Measurements from ENCODE around the gene PDIA5.
"Not testable (repeated sequence)": the region's sequence is repeated elsewhere in the genome, so short reads cannot be mapped to it uniquely, and the experiment has no call there.

The PDIA5 gene

DNA sequence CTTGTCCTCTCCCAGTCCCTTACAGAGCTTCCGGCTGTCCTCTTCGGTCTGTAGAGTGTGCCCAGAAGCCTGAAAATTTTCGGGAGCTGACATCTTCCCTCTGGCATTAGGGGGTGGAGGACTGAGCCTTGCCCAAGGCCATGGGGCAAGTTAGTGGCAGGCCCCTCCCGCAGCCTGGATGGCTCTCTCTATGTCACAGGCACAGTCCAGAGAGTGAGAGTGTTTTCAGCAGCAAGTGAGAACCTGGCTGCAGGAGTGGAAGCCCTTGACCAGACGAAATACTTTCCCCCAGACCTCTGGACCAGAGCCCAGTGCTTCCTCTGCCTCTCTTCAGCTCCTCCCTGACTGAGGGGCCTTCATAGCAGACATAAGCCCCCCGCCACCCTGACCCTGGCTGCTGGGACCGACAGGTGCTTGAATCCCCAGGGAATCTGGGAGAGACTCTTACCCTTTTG lies 84.5 kb downstream of the PDIA5 start:
- no peak for DNase-seq (ENCODE audit: low read depth)
- TF ChIP-seq CTCF (IDR thresholded peaks at IDR 0.05; ENCODE audit: insufficient read depth, low read depth, low read length, missing control alignments), result no peak
- H3K4me3 ChIP-seq (ENCODE audit: low read length), result no peak overlapping the region

DNA sequence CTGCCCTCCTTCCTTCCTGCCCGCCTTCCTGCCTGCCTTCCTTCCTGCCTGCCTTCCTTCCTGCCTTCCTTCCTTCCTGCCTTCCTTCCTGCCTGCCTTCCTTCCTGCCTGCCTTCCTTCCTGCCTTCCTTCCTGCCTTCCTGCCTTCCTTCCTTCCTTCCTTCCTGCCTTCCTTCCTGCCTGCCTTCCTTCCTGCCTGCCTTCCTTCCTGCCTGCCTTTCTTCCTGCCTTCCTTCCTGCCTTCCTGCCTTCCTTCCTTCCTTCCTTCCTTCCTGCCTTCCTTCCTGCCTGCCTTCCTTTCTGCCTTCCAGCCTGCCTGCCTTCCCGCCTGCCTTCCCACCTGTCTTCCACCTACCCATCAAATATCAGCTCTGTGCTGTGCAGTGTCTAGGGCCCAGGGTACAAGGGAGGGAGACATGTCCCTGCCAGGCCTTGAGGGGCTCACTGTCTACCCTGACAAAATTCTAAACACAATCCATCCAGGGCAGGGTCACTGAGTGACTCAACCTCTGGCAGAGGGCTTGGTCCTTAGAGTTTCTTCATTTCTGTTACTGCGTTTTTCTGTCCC lies 85.1 kb downstream of the PDIA5 start:
- DNase-seq (ENCODE audit: low read depth); H3K4me3 ChIP-seq (ENCODE audit: low read length): not testable (repeated sequence)

DNA sequence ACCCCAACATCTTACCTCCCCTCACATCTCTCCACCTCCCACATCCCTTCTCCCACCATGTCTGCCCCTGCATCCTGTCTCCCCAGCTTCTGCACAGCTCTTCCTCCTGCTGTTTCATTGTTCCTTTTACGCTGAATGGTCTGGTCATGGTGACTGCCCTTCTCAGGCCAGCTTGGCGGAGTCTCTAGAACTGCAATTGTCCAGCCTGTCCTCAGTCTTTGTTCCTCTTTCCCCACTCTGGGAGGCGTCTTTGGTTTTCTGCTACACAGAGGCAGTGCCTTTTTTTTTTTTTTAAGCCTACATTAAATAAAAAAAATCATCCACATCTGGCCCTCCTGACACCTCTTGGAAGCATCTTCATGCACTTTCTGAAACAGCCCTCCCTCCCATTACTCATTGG lies 85.9 kb downstream of the PDIA5 start:
- TF ChIP-seq CTCF (IDR thresholded peaks at IDR 0.05; ENCODE audit: insufficient read depth, low read depth, low read length, missing control alignments), result no peak
- no peak overlapping the region for H3K4me3 ChIP-seq (ENCODE audit: low read length)
- DNase-seq (ENCODE audit: low read depth), result no peak

DNA sequence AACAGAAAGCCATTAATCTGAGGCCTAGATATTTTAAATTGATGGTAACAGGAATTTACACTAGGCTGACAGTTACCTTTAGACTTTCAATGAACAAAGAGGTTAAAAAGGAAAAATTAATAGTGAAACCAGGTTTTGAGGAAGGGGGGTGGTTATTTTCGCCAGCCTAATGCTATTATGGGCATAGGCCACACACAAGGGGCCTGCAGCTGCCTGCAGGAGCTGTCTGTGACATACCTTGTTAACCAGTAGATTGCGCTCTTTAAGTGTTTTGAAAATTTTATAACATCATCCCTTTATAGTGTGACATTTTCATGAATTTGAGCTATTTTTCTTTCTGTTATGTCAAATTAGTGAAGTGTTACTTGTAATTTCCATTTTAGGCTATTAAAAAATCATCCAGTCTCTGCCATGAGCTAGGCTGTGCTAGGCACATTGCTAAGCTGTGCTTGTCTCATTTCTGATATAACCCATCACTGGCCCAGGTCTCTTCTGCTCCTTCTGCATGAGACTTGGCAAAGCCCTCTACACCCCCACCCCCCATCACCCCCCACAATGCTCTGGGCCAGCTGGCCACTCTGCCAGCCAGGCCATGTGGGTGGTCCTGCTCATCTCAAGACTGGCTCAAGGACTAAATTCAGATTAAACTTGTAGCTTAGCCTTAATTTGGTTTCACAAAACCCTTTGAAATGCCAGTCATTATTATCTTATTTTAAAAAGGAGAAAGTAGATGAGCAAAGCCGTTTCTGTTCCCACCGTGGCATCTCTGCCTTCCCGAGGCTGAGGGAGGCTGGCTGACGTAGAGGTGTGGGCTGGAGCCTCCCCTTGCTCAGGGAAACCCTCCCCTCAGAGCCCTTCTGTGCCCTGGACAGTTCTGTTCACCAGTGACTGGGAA lies 86.5 kb downstream of the PDIA5 start:
- H3K4me3 ChIP-seq (ENCODE audit: low read length), result no peak overlapping the region
- TF ChIP-seq CTCF (IDR thresholded peaks at IDR 0.05; ENCODE audit: insufficient read depth, low read depth, low read length, missing control alignments), result no peak
- no peak for DNase-seq (ENCODE audit: low read depth)

DNA sequence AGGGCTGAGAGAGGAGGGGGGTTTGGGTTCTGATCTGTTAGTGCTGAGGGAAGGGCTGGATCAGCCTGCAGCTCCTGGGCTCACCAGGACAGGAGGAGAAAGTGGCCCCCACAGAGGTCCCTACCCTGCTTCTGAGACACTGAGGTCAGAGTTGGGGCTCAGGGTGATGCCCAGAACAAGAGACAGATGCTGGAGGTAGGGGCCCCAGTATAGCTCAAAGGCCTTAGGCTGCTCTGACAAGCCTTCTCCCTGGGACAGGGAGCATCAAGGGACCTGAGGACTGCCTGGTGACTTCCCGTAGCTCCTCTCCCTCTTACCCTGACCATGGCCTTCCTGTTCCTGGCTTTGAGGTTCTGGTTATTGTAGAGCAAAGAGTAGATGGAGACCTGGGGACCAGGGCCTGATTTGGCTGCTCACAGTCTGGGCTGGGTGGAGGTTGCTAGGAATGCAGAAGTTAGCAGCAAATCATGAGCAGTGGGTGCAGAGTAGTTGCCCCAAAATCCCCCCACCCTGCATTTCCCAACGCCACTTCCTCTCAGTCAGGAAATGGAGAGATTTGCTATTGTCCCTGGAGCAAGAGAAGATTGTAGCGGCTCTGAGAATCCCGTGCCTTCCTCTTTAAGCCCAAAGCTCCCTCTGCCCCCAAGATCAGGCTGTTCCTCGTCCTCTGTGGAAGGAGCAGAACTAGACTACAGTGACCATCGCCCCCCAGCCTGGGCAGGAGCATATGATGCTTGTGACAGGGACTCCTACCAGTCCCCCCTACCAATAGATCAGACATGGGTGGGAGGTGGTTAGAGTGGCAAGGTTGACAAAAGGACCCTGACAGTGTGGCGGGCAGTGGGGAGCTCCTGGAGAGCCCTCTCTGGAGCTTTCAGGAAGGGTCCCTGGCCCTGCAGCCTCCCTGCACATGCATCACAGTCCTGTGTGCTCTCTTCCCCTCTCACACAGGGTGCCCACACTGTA lies 87.5 kb downstream of the PDIA5 start:
- no peak for TF ChIP-seq CTCF (IDR thresholded peaks at IDR 0.05; ENCODE audit: insufficient read depth, low read depth, low read length, missing control alignments)
- no peak for DNase-seq (ENCODE audit: low read depth)
- H3K4me3 ChIP-seq (ENCODE audit: low read length), result no peak overlapping the region

GRCh38 chr3:123155471-123156011 lies 88.7 kb downstream of the PDIA5 start:
- no peak for DNase-seq (ENCODE audit: low read depth)
- no peak overlapping the region for H3K4me3 ChIP-seq (ENCODE audit: low read length)
- TF ChIP-seq CTCF (IDR thresholded peaks at IDR 0.05; ENCODE audit: insufficient read depth, low read depth, low read length, missing control alignments), result no peak

Measured in epithelial cell of esophagus (primary cell).